COR-L47 (cell line): ENCODE results near the gene ATAD3B.
"Not testable (repeated sequence)": the region's sequence is repeated elsewhere in the genome, so short reads cannot be mapped to it uniquely, and the experiment has no call there.

Experiments used
- DNase-seq: peaks from one replicate; lab custom pipeline; 2025; lab: John Stamatoyannopoulos, UW

The ATAD3B gene

GRCh38 chr1:1482856-1483255 lies 11.3 kb downstream of the ATAD3B start:
- DNase-seq: no peak

- no peak for DNase-seq
Observed at GRCh38 chr1:1483714-1484113, 12.1 kb downstream of the ATAD3B start.

- DNase-seq: not testable (repeated sequence)
Observed at GRCh38 chr1:1484976-1485750, 13.6 kb downstream of the ATAD3B start.

GRCh38 chr1:1485755-1486317 lies 14.3 kb downstream of the ATAD3B start:
- DNase-seq: not testable (repeated sequence)

- DNase-seq: no peak
Observed at GRCh38 chr1:1487701-1488100, 16.1 kb downstream of the ATAD3B start.

- DNase-seq: no peak
Observed at GRCh38 chr1:1489231-1489630, 17.7 kb downstream of the ATAD3B start.

- DNase-seq: no peak
Observed at GRCh38 chr1:1489861-1490260, 18.3 kb downstream of the ATAD3B start.

GRCh38 chr1:1490633-1491230 lies 19.2 kb downstream of the ATAD3B start:
- no peak for DNase-seq

GRCh38 chr1:1491601-1492000 lies 20.0 kb downstream of the ATAD3B start:
- no peak for DNase-seq

GRCh38 chr1:1494311-1494710 lies 22.7 kb downstream of the ATAD3B start:
- DNase-seq: not testable (repeated sequence)

- DNase-seq: not testable (repeated sequence)
Observed at GRCh38 chr1:1495461-1495975, 24.0 kb downstream of the ATAD3B start.

GRCh38 chr1:1504777-1505365 lies 33.3 kb downstream of the ATAD3B start:
- peak; percentile 80 for DNase-seq

GRCh38 chr1:1505366-1505798 lies 33.8 kb downstream of the ATAD3B start:
- peak; percentile 52 for DNase-seq

- DNase-seq: not testable (repeated sequence)
Observed at GRCh38 chr1:1505801-1506200, 34.2 kb downstream of the ATAD3B start.

- DNase-seq: no peak
Observed at GRCh38 chr1:1507305-1507704, 35.7 kb downstream of the ATAD3B start.

- DNase-seq: not testable (repeated sequence)
Observed at GRCh38 chr1:1508775-1509464, 37.4 kb downstream of the ATAD3B start.

- not testable (repeated sequence) for DNase-seq
Observed at GRCh38 chr1:1509465-1509850, 37.9 kb downstream of the ATAD3B start.

- DNase-seq: no peak
Observed at GRCh38 chr1:1510912-1511532, 39.5 kb downstream of the ATAD3B start.

- peak; percentile 98 for DNase-seq
Observed at GRCh38 chr1:1511533-1512285, 40.1 kb downstream of the ATAD3B start, which contains the start of gene ATAD3A. Gene ATAD3A, plus strand, starts transcription at chr1:1512162. Its CDS starts 107 bp downstream, at chr1:1512269.

- DNase-seq: not testable (repeated sequence)
Observed at GRCh38 chr1:1512425-1512824, 40.9 kb downstream of the ATAD3B start.

GRCh38 chr1:1513675-1514074 lies 42.1 kb downstream of the ATAD3B start:
- not testable (repeated sequence) for DNase-seq
